ENCODE measurements around the gene GINS3.

DNA sequence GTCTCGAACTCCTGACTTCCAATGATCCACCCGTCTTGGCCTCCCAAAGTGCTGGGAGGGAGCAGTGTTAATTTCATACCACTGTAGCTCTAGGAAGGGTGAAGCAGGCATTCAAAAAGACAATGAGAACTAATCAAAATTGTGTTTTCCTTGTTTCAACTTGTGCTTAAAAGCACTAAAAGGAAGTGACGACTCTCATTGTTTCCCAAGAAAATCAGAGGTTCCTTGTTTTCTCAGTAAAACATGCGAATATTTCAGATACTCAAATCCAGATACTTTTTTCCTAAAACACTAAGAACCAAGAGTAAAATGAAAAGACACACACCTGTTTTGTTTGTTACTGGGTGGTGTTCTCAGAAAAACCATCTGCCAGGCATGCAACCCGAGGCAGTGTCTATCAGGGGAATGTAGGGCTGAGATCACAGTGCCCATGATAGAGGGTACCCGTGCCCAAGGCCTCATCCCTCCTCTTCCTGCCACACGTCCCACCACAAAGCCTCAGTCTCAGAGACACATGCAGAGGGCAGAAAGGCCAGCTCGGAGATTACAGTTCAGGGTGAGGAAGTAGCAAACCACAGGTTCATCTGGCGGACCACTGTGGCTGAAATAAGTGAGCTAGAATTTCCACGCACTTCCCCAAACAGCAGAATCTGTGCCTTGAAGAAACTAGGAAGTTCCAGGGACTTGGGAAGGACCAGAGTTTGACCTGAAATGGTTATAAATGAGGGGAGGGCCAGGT lies 33.7 kb downstream of the GINS3 start:
- TF ChIP-seq, protein P1, sequence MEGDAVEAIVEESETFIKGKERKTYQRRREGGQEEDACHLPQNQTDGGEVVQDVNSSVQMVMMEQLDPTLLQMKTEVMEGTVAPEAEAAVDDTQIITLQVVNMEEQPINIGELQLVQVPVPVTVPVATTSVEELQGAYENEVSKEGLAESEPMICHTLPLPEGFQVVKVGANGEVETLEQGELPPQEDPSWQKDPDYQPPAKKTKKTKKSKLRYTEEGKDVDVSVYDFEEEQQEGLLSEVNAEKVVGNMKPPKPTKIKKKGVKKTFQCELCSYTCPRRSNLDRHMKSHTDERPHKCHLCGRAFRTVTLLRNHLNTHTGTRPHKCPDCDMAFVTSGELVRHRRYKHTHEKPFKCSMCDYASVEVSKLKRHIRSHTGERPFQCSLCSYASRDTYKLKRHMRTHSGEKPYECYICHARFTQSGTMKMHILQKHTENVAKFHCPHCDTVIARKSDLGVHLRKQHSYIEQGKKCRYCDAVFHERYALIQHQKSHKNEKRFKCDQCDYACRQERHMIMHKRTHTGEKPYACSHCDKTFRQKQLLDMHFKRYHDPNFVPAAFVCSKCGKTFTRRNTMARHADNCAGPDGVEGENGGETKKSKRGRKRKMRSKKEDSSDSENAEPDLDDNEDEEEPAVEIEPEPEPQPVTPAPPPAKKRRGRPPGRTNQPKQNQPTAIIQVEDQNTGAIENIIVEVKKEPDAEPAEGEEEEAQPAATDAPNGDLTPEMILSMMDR (IDR thresholded peaks at IDR 0.05; ENCODE audit: borderline replicate concordance, extremely low read depth, low read length, poor library complexity, severe bottlenecking): no peak
- no peak for TF ChIP-seq EZH2 (IDR thresholded peaks at IDR 0.05; ENCODE audit: borderline replicate concordance, low read depth, low read length, severe bottlenecking)
